Heart left ventricle (tissue), 13 donors: Measurements from ENCODE around the gene CFAP54.

Experiments
- CTCF ChIP-seq, 12 donors: fragments of 200-600 bp; sonication (generic) in 4 of 12; IDR thresholded peaks; one replicate each; pipeline versions ENCODE4 v1.5.0 to v1.8.0; 2018 to 2022; ENCODE audit warnings: antibody characterized with exemption in 12 of 12, mild to moderate bottlenecking in 5 of 12
- POLR2A ChIP-seq, 2 donors: fragments of 450-650 bp; IDR thresholded peaks; one replicate each; pipeline ENCODE4 v1.6.1; 2017; ENCODE audit warnings: antibody characterized with exemption in 2 of 2, mild to moderate bottlenecking in 2 of 2, moderate library complexity in 2 of 2
- donor health status: ischemic (EF 13 %, LVEDD 7.1; RV severe dilation, severe dysfunction).
- donor health status: DM: no; HTN: yes; CAD: no.
- donor health status: DM: no; HTN: no; CAD: no.
- donor health status: ischemic (EF 25% LVEDD 6.9; RV normal size, moderate dysfunction).
- donor health status: ischemic (EF 25% LVEDD 5.7; RV mildly dilated, moderate dysfunction).
- donor health status: ischemic (EF 35%, LVEDD 5.7; RV mildly dilated, moderate dysfunction).
- donor health status: nonischemic (EF 11% LVEDD 7.7; RV severe dilation, severe dysfunction).
- donor health status: DM: yes; HTN: yes; CAD: no.
- donor health status: PGD.
- donor health status: ischemic (EF 29% LVEDD 5.4; RV normal size, mild dysfunction).
- donor health status: nonischemic (EF 23%, LVEDD 6.1; RV moderate dilation, normal function).

- TF ChIP-seq CTCF (IDR thresholded peaks at IDR 0.05) (no peak), POLR2A (IDR thresholded peaks at IDR 0.05) (no peak)
These were observed 291.0 kb downstream of the CFAP54 start for GRCh38 chr12:96780330-96780729.
